ENCODE data around the gene MYO19. TPM values are rescaled to one million over a fixed set of nuclear protein-coding genes. Genes with fewer than 3 reads are reported as not detected.

The MYO19 gene
- total and polyA plus RNA-seq, 9 of the 15 experiments (the other 6 are each of a cell fraction or from before 2014, with no cell fraction given) = 21.6 to 176 (median 129) TPM

DNA sequence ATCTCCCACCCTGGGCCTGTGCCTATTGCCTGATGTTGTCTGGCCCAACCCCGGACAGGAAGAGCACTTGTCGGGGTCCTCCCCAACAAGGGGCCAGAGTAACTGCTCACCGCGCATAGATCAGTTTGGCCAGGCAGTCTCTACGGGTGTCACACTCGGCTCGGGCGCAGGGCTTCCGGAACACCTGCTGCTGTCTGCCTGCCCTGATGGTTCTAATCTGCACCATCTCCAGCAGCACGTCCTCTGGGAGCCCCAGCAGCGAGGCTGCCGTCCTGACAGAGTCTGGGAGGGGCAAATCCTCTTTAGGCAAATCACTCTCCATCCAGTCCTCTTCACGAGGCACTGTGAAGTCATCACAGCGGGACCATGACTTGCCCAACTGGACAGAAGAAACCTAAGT, 24.0 kb downstream of the MYO19 start:
- CTCF ChIA-PET (ENCODE audit: low intra/inter-chr PET ratio) = no interaction called here
- H3K27ac ChIP-seq (ENCODE audit: extremely low read depth, low read depth, low read length) = no peak overlapping the region
- peaks cover 6% of the 10 kb centered on the region; the same call in 1 of the 2 replicates for H4K20me1 ChIP-seq (replicated peaks; ENCODE audit: control insufficient read depth, insufficient read depth, low read length)
- POLR2A ChIA-PET = interaction anchor here (0.6 kb wide), 1 partner anchor 176 kb away, joined by 3 read pairs; no protein-coding TSS in a partner anchor
- TF ChIP-seq EP400 (IDR thresholded peaks at IDR 0.05) (no peak), RBFOX2 (IDR thresholded peaks at IDR 0.05; ENCODE audit: low read depth, low read length) (peak; percentile 44), MYNN (IDR thresholded peaks at IDR 0.05) (no peak), MYNN (CRISPR knock-in tag; IDR thresholded peaks at IDR 0.05) (no peak), PHB2 (IDR thresholded peaks at IDR 0.05; ENCODE audit: low read depth) (no peak), DPF2 (IDR thresholded peaks at IDR 0.05) (no peak), MYC (IDR thresholded peaks at IDR 0.05; ENCODE audit: low read depth, low read length) (no peak), MYC (CRISPR knock-in tag; IDR thresholded peaks at IDR 0.05; ENCODE audit: borderline replicate concordance, low read depth) (no peak), POLR2G (IDR thresholded peaks at IDR 0.05; ENCODE audit: low read depth, low read length) (peak; percentile 55)
- TF ChIP-seq, protein P1, sequence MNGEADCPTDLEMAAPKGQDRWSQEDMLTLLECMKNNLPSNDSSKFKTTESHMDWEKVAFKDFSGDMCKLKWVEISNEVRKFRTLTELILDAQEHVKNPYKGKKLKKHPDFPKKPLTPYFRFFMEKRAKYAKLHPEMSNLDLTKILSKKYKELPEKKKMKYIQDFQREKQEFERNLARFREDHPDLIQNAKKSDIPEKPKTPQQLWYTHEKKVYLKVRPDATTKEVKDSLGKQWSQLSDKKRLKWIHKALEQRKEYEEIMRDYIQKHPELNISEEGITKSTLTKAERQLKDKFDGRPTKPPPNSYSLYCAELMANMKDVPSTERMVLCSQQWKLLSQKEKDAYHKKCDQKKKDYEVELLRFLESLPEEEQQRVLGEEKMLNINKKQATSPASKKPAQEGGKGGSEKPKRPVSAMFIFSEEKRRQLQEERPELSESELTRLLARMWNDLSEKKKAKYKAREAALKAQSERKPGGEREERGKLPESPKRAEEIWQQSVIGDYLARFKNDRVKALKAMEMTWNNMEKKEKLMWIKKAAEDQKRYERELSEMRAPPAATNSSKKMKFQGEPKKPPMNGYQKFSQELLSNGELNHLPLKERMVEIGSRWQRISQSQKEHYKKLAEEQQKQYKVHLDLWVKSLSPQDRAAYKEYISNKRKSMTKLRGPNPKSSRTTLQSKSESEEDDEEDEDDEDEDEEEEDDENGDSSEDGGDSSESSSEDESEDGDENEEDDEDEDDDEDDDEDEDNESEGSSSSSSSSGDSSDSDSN (IDR thresholded peaks at IDR 0.05; ENCODE audit: borderline replicate concordance in 1 of 2, low read depth in 2 of 2, low read length in 2 of 2) = no peak
- TF ChIP-seq, protein P2, sequence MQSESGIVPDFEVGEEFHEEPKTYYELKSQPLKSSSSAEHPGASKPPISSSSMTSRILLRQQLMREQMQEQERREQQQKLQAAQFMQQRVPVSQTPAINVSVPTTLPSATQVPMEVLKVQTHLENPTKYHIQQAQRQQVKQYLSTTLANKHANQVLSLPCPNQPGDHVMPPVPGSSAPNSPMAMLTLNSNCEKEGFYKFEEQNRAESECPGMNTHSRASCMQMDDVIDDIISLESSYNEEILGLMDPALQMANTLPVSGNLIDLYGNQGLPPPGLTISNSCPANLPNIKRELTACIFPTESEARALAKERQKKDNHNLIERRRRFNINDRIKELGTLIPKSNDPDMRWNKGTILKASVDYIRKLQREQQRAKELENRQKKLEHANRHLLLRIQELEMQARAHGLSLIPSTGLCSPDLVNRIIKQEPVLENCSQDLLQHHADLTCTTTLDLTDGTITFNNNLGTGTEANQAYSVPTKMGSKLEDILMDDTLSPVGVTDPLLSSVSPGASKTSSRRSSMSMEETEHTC (IDR thresholded peaks at IDR 0.05) = no peak
- ATAC-seq (no peak), FAIRE-seq (no peak), DNase-seq (ENCODE audit: extremely low read depth in 1 of 4, low spot score in 3 of 4) (no peak)
- H3K79me2 ChIP-seq (ENCODE audit: control insufficient read depth, insufficient read depth, low read length) = no peaks in the 10 kb centered on the region
- H3K9ac ChIP-seq (ENCODE audit: insufficient read depth in 1 of 2, low read depth in 2 of 2, low read length in 2 of 2) = 0 out of 4 replicates have a peak overlapping the region, but pooled peaks of 1 of the 2 experiments have one; percentile 55
- no peaks in the 10 kb centered on the region for H3K9me1 ChIP-seq (ENCODE audit: control insufficient read depth, insufficient read depth, low read length)
- intact Hi-C loops (cut with micrococcal nuclease) (no loop called here), in situ Hi-C loops (cut with MboI) (no loop called here)
- H3K27me3 ChIP-seq (ENCODE audit: control insufficient read depth in 2 of 2, insufficient read depth in 2 of 2, low read length in 2 of 2) = no peaks in the 10 kb centered on the region
- H2AFZ ChIP-seq (ENCODE audit: low read depth, low read length) = no peak overlapping the region
- no TSS peak for BruUV-seq (replicated peaks)
- no peak overlapping the region for H3K4me2 ChIP-seq (ENCODE audit: insufficient read depth, low read length)
- H3K4me3 ChIP-seq = no peak overlapping the region
- peaks cover 98% of the 10 kb centered on the region for H3K36me3 ChIP-seq (ENCODE audit: control insufficient read depth, insufficient read depth, low read length)
- WGBS (ENCODE audit: insufficient coverage, low coverage, missing lambda C conversion rate) = 92% methylated on average over 14 of the region's 14 CpGs
- peaks cover 0 to 3% of the 10 kb centered on the region in 2 experiments; a peak in 1 of 5 replicates for H3K4me1 ChIP-seq (replicated peaks in 1 of 2; ENCODE audit: control insufficient read depth in 2 of 2, insufficient read depth in 2 of 2, low read length in 2 of 2)
- H3K9me3 ChIP-seq (replicated peaks; ENCODE audit: control insufficient read depth, insufficient read depth, low read depth, low read length) = no peaks in the 10 kb centered on the region

All from K562 (cell line).